B cell (primary cell): Measurements from ENCODE around the gene SLC1A1.

Experiments used
- EZH2 ChIP-seq: IDR thresholded peaks from 2 replicates; pipeline ENCODE4 v1.6.1; 2012; ENCODE audit warnings: borderline replicate concordance, low read depth, mild to moderate bottlenecking, moderate library complexity, low read length; ENCODE audit not compliant: insufficient read depth, poor library complexity, severe bottlenecking
- TF ChIP-seq, protein P1 (sequence below): fragments of 200-600 bp; IDR thresholded peaks from one replicate; pipeline ENCODE4 v1.8.0; 2022; ENCODE audit warnings: antibody characterized with exemption, mild to moderate bottlenecking

- TF ChIP-seq, protein P1, sequence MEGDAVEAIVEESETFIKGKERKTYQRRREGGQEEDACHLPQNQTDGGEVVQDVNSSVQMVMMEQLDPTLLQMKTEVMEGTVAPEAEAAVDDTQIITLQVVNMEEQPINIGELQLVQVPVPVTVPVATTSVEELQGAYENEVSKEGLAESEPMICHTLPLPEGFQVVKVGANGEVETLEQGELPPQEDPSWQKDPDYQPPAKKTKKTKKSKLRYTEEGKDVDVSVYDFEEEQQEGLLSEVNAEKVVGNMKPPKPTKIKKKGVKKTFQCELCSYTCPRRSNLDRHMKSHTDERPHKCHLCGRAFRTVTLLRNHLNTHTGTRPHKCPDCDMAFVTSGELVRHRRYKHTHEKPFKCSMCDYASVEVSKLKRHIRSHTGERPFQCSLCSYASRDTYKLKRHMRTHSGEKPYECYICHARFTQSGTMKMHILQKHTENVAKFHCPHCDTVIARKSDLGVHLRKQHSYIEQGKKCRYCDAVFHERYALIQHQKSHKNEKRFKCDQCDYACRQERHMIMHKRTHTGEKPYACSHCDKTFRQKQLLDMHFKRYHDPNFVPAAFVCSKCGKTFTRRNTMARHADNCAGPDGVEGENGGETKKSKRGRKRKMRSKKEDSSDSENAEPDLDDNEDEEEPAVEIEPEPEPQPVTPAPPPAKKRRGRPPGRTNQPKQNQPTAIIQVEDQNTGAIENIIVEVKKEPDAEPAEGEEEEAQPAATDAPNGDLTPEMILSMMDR: no peak
- TF ChIP-seq EZH2: no peak
Measured at GRCh38 chr9:4494332-4494731, 4.1 kb downstream of the SLC1A1 start.
